Endothelial cell of umbilical vein (primary cell): ENCODE data around the gene RGS7. TPM values are rescaled to one million over a fixed set of nuclear protein-coding genes. Genes with fewer than 3 reads are reported as not detected.

Experiments used
- BruUV-seq: library from RNA; stranded (reverse); fragments of 400-500 nt; replicated peaks from 2 replicates; lab custom pipeline; 2021; lab: Mats Ljungman, UMichigan
- CTCF ChIA-PET: fragments of 300-600, 350-600 bp; sonication (Branson Sonifier 250); formaldehyde crosslinking; loops from one replicate; lab custom pipeline; 2021; ENCODE audit warnings: antibody characterized with exemption, inconsistent platforms; lab: Charles Lee
- POLR2A ChIA-PET: fragments of 300-600, 350-600 bp; sonication (Branson Sonifier 250); formaldehyde crosslinking; loops from one replicate; lab custom pipeline; 2021; ENCODE audit warnings: antibody characterized with exemption, inconsistent platforms; lab: Charles Lee
- DNase-seq: peaks from one replicate; pipeline ENCODE4 v3.0.0-alpha.2; 2011; ENCODE audit warnings: low read depth, low spot score
- FAIRE-seq: peaks from 2 replicates; lab custom pipeline; 2011; peaks lifted over from hg19 to GRCh38; lab: Jason Lieb, UNC
- H2AFZ ChIP-seq: 2 replicates; pipeline ENCODE4 v1.6.0; 2012; ENCODE audit warnings: low read depth, low read length, control low read depth, inconsistent platforms
- H3K27ac ChIP-seq: 2 replicates; pipeline ENCODE4 v1.5.1; 2011; ENCODE audit warnings: low read depth, mild to moderate bottlenecking, control low read depth, low read length, moderate library complexity; ENCODE audit not compliant: insufficient read depth
- H3K27me3 ChIP-seq, 2 experiments: 2 replicates each; pipeline versions ENCODE4 v1.6.0 to v1.6.1; 2011; ENCODE audit warnings: low read length in 2 of 2, mixed read lengths in 1 of 2; ENCODE audit not compliant: control insufficient read depth in 2 of 2, insufficient read depth in 2 of 2
- H3K36me3 ChIP-seq, 2 experiments: 2 replicates in 1 of 2; 3 replicates in 1 of 2; pipeline ENCODE4 v1.5.1; 2011; ENCODE audit warnings: low read length in 2 of 2, mild to moderate bottlenecking in 1 of 2, moderate library complexity in 1 of 2; ENCODE audit not compliant: control insufficient read depth in 2 of 2, insufficient read depth in 2 of 2; ENCODE audit errors: extremely low read depth in 1 of 2
- H3K4me1 ChIP-seq: 3 replicates; pipeline ENCODE4 v1.5.1; 2011; ENCODE audit warnings: mild to moderate bottlenecking, low read length; ENCODE audit not compliant: control insufficient read depth, insufficient read depth; ENCODE audit errors: extremely low read depth
- H3K4me2 ChIP-seq: 2 replicates; pipeline ENCODE4 v1.6.1; 2011; ENCODE audit warnings: low read length, control low read depth, mixed read lengths; ENCODE audit not compliant: insufficient read depth
- H3K4me3 ChIP-seq, 3 experiments: fragments of 200-600 bp in 1 of 3; sonication (generic), shearing (Covaris generic) in 1 of 3; replicated peaks in 1 of 3; 2 replicates each; pipeline ENCODE4 v1.5.1; 2011 to 2016; ENCODE audit warnings: control low read depth in 3 of 3, low read length in 3 of 3, mild to moderate bottlenecking in 2 of 3, inconsistent platforms in 1 of 3, low read depth in 1 of 3, moderate library complexity in 1 of 3; ENCODE audit not compliant: insufficient read depth in 1 of 3
- H3K79me2 ChIP-seq: 2 replicates; pipeline ENCODE4 v1.6.0; 2012; ENCODE audit warnings: low read length, inconsistent platforms; ENCODE audit not compliant: control insufficient read depth, insufficient read depth
- H3K9ac ChIP-seq: replicated peaks from 2 replicates; pipeline ENCODE3; 2011; ENCODE audit warnings: low read length, control low read depth; ENCODE audit not compliant: insufficient read depth; ENCODE audit errors: extremely low read depth
- H3K9me1 ChIP-seq: replicated peaks from 3 replicates; pipeline ENCODE4 v1.6.0; 2011; ENCODE audit warnings: mild to moderate bottlenecking, low read length; ENCODE audit not compliant: control insufficient read depth, insufficient read depth; ENCODE audit errors: extremely low read depth
- H3K9me3 ChIP-seq: replicated peaks from 2 replicates; pipeline ENCODE4 v1.5.1; 2012; ENCODE audit warnings: low read length, inconsistent platforms; ENCODE audit not compliant: control insufficient read depth, insufficient read depth
- H4K20me1 ChIP-seq: replicated peaks from 2 replicates; pipeline ENCODE3; 2011; ENCODE audit warnings: mild to moderate bottlenecking, low read length; ENCODE audit not compliant: control insufficient read depth, insufficient read depth; ENCODE audit errors: extremely low read depth
- EZH2 ChIP-seq: IDR thresholded peaks from 2 replicates; pipeline ENCODE4 v1.6.1; 2012; ENCODE audit warnings: borderline replicate concordance, low read depth, mild to moderate bottlenecking, moderate library complexity, low read length, inconsistent platforms; ENCODE audit not compliant: severe bottlenecking
- FOS ChIP-seq: IDR thresholded peaks from 2 replicates; pipeline ENCODE4 v1.6.1; 2011; ENCODE audit warnings: mild to moderate bottlenecking, low read length, moderate library complexity, borderline replicate concordance; ENCODE audit not compliant: insufficient read depth
- GATA2 ChIP-seq: IDR thresholded peaks from 2 replicates; pipeline ENCODE4 v1.7.0; 2011; ENCODE audit warnings: low read depth, mild to moderate bottlenecking, moderate library complexity, mixed read lengths, low read length; ENCODE audit not compliant: insufficient read length, insufficient read depth
- JUN ChIP-seq: IDR thresholded peaks from 2 replicates; pipeline ENCODE4 v1.6.1; 2011; ENCODE audit warnings: borderline replicate concordance, low read depth; ENCODE audit not compliant: insufficient read length, insufficient read depth
- MAX ChIP-seq: IDR thresholded peaks from 2 replicates; pipeline ENCODE4 v1.6.1; 2011; ENCODE audit not compliant: insufficient read depth, insufficient read length
- MYC ChIP-seq: IDR thresholded peaks from one replicate; pipeline ENCODE4 v1.6.1; 2011; ENCODE audit warnings: mild to moderate bottlenecking, low read depth, low read length
- POLR2A ChIP-seq: IDR thresholded peaks from 2 replicates; pipeline ENCODE4 v1.6.1; 2012; ENCODE audit warnings: low read depth, mild to moderate bottlenecking, control low read depth, low read length
- POLR2AphosphoS5 ChIP-seq: IDR thresholded peaks from 2 replicates; pipeline ENCODE4 v1.6.1; 2012; ENCODE audit warnings: low read depth, mild to moderate bottlenecking, control low read depth, low read length, moderate library complexity; ENCODE audit not compliant: insufficient read depth
- dilution Hi-C: fragments of 300-500 bp; cut with MboI; formaldehyde crosslinking; loops from one replicate; pipeline ENCODE4 v1.15.0; 2019; ENCODE audit warnings: low sequenced_read_pairs; ENCODE audit not compliant: extremely low pct_ligation_motif_present
- intact Hi-C: fragments of 100-400 bp; cut with micrococcal nuclease; formaldehyde crosslinking; loops from one replicate; pipeline ENCODE4 v1.10.0; 2022
- polyA plus RNA-seq, 4 experiments: library from polyadenylated mRNA; depleted of rRNA in 3 of 4; stranded (reverse) in 3 of 4; unstranded in 1 of 4; fragments of >200 nt; gene quantifications; 2 replicates each; pipeline versions ENCODE4 v1.2.1 to v1.2.3, GENCODE V29; 2011 to 2012; ENCODE audit warnings: missing spikeins in 1 of 4
- total RNA-seq: library from RNA; stranded (reverse); gene quantifications from 2 replicates; pipeline ENCODE4 v1.2.3, GENCODE V29; 2021
- TF ChIP-seq, protein P1 (sequence below), 2 donors: IDR thresholded peaks; 1 replicate in 1 of 2; 2 replicates in 1 of 2; pipeline ENCODE4 v1.5.1; 2011; ENCODE audit warnings: low read length in 2 of 2, mild to moderate bottlenecking in 2 of 2, moderate library complexity in 2 of 2, control low read depth in 1 of 2, inconsistent platforms in 1 of 2, low read depth in 1 of 2; ENCODE audit not compliant: insufficient read depth in 1 of 2; ENCODE audit errors: extremely low read depth in 1 of 2

RGS7 gene
- total and polyA plus RNA-seq, 2 donors (not counting 3 experiments of a cell fraction or from before 2014, with no cell fraction given), result 0.43 to 0.44 TPM

DNA sequence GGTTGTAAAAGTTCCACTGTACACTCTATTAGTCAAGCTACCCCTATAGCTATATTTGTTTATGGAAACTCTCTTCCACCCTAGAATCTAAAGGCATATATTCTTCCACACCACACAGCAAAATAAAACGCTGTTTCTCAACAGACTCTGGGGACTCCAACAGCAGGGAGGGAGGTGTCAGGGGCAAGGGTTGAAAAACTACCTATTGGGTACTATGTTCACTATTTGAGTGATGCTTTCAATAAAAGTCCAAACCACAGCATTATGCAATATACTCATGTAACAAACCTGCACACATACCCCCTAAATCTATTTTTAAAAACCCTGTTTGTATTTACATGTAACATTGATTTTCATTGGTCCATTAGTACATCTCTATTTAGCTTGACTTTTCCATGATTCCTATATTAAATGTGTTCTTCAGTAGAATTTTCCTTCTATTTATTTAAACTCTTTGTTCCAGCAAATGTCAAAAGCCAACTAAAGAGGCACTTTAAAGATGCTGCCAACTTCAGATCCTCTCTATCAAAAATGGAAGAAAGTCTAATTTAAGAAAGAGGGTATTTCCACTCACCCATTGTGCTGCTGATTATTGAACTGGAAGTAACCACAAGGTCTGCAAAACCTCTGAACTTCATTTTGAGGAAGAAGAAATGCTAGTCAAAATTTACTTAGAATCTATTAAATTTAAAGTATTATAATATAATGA is 26.2 kb downstream of the RGS7 start:
- no peak overlapping the region for H2AFZ ChIP-seq
- H3K27ac ChIP-seq, result no peak overlapping the region
- BruUV-seq, result no TSS peak
- no peak overlapping the region for H3K4me3 ChIP-seq
- H3K4me1 ChIP-seq, result no peaks in the 10 kb centered on the region
- FAIRE-seq (no peak), DNase-seq (no peak)
- dilution Hi-C loops (no loop called here), intact Hi-C loops (no loop called here)
- no peaks in the 10 kb centered on the region for H4K20me1 ChIP-seq
- H3K79me2 ChIP-seq, result no peaks in the 10 kb centered on the region
- ChIA-PET POLR2A (no interaction called here), CTCF (no interaction called here)
- no peaks in the 10 kb centered on the region for H3K27me3 ChIP-seq
- H3K9me1 ChIP-seq, result no peaks in the 10 kb centered on the region
- H3K36me3 ChIP-seq, result no peaks in the 10 kb centered on the region
- H3K9ac ChIP-seq, result no peak overlapping the region
- no peak overlapping the region for H3K4me2 ChIP-seq
- H3K9me3 ChIP-seq, result no peaks in the 10 kb centered on the region
- TF ChIP-seq POLR2A, result no peak
- TF ChIP-seq MYC, result no peak
- TF ChIP-seq, protein P1, sequence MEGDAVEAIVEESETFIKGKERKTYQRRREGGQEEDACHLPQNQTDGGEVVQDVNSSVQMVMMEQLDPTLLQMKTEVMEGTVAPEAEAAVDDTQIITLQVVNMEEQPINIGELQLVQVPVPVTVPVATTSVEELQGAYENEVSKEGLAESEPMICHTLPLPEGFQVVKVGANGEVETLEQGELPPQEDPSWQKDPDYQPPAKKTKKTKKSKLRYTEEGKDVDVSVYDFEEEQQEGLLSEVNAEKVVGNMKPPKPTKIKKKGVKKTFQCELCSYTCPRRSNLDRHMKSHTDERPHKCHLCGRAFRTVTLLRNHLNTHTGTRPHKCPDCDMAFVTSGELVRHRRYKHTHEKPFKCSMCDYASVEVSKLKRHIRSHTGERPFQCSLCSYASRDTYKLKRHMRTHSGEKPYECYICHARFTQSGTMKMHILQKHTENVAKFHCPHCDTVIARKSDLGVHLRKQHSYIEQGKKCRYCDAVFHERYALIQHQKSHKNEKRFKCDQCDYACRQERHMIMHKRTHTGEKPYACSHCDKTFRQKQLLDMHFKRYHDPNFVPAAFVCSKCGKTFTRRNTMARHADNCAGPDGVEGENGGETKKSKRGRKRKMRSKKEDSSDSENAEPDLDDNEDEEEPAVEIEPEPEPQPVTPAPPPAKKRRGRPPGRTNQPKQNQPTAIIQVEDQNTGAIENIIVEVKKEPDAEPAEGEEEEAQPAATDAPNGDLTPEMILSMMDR (IDR thresholded peaks at IDR 0.05; ENCODE audit: extremely low read depth in 1 of 2, insufficient read depth in 1 of 2, low read depth in 1 of 2, low read length in 2 of 2), result no peak
- no peak for TF ChIP-seq POLR2AphosphoS5
- no peak for TF ChIP-seq JUN
- TF ChIP-seq EZH2, result no peak
- no peak for TF ChIP-seq GATA2
- no peak for TF ChIP-seq MAX
- TF ChIP-seq FOS, result no peak
